HCT116 (cell line): ENCODE results near the gene ACP7. TPM values are rescaled to one million over a fixed set of nuclear protein-coding genes. Genes with fewer than 3 reads are reported as not detected.

Experiments used
- ATAC-seq: fragments of 200-7000 bp; cut with Tn5 transposase; 2 replicates; pipeline ENCODE4 v1.9.1; 2020; ENCODE audit warnings: mild to moderate bottlenecking, moderate library complexity
- BruUV-seq: library from RNA; stranded (reverse); fragments of 400-500 nt; replicated peaks from 2 replicates; lab custom pipeline; 2021; lab: Mats Ljungman, UMichigan
- CTCF ChIA-PET: fragments of 300-600 bp; sonication (Branson Sonifier 250); formaldehyde crosslinking; loops from one replicate; lab custom pipeline; 2021; ENCODE audit warnings: antibody characterized with exemption; lab: Charles Lee
- POLR2A ChIA-PET: fragments of 300-600, 350-600 bp; sonication (Branson Sonifier 250); formaldehyde crosslinking; loops from one replicate; lab custom pipeline; 2021; ENCODE audit warnings: antibody characterized with exemption; lab: Charles Lee
- RAD21 ChIA-PET, 2 experiments: fragments of 300-600 bp; sonication (Branson Sonifier 250); formaldehyde crosslinking; loops; one replicate each; lab custom pipeline; 2023; ENCODE audit warnings: low total read pairs in 2 of 2; ENCODE audit not compliant: uncharacterized antibody in 2 of 2, unreplicated experiment in 2 of 2, low non-redundant PET in 1 of 2; lab: Charles Lee
- DNase-seq: peaks from one replicate; pipeline ENCODE4 v3.0.0-alpha.2; 2010; ENCODE audit warnings: low read depth, low spot score
- H2AFZ ChIP-seq: fragments of 200-600 bp; shearing (Covaris generic), sonication (generic); 2 replicates; pipeline ENCODE4 v1.6.1; 2017; ENCODE audit warnings: low read depth, mixed run types, mixed read lengths, antibody characterized with exemption, low read length; ENCODE audit not compliant: poor library complexity, severe bottlenecking
- H3K27ac ChIP-seq: 2 replicates; pipeline ENCODE4 v1.5.1; 2012; ENCODE audit warnings: low read depth, low read length
- H3K27me3 ChIP-seq: fragments of 200-600 bp; sonication (generic); 2 replicates; pipeline ENCODE4 v1.6.1; 2016; ENCODE audit warnings: mixed run types, low read length, mixed read lengths; ENCODE audit not compliant: insufficient read depth
- H3K36me3 ChIP-seq, 2 experiments: fragments of 200-500 bp in 1 of 2; fragments of 200-600 bp in 1 of 2; sonication (Bioruptor generic) in 1 of 2; sonication (generic) in 1 of 2; 2 replicates each; pipeline versions ENCODE4 v1.5.1 to v1.6.1; 2014 to 2016; ENCODE audit warnings: low read length in 2 of 2, inconsistent platforms in 1 of 2, mixed read lengths in 1 of 2, mixed run types in 1 of 2; ENCODE audit not compliant: insufficient read depth in 2 of 2, control insufficient read depth in 1 of 2
- H3K4me1 ChIP-seq, 2 experiments: fragments of 200-600 bp in 1 of 2; sonication (generic) in 1 of 2; 2 replicates each; pipeline versions ENCODE4 v1.5.1 to v1.6.1; 2012 to 2017; ENCODE audit warnings: low read length in 2 of 2, inconsistent platforms in 1 of 2, mild to moderate bottlenecking in 1 of 2, mixed read lengths in 1 of 2, mixed run types in 1 of 2, moderate library complexity in 1 of 2; ENCODE audit not compliant: insufficient read depth in 2 of 2, control insufficient read depth in 1 of 2
- H3K4me2 ChIP-seq: fragments of 200-600 bp; sonication (generic); 2 replicates; pipeline ENCODE4 v1.6.1; 2017; ENCODE audit warnings: mixed run types, low read length, mixed read lengths
- H3K4me3 ChIP-seq, 2 experiments: fragments of 200-600 bp in 1 of 2; sonication (generic) in 1 of 2; replicated peaks in 1 of 2; 2 replicates each; pipeline ENCODE4 v1.5.1; 2011 to 2016; ENCODE audit warnings: low read length in 2 of 2, control low read depth in 1 of 2, low read depth in 1 of 2, mild to moderate bottlenecking in 1 of 2, mixed read lengths in 1 of 2, mixed run types in 1 of 2
- H3K79me2 ChIP-seq: fragments of 200-600 bp; sonication (generic); 2 replicates; pipeline ENCODE4 v1.6.1; 2017; ENCODE audit warnings: mild to moderate bottlenecking, mixed run types, low read length, moderate library complexity, mixed read lengths; ENCODE audit not compliant: insufficient read depth
- H3K9ac ChIP-seq: fragments of 200-600 bp; sonication (generic); 2 replicates; pipeline ENCODE4 v1.6.1; 2016; ENCODE audit warnings: low read length, mixed read lengths
- H3K9me2 ChIP-seq: fragments of 200-600 bp; sonication (generic), shearing (Covaris generic); 2 replicates; pipeline ENCODE4 v1.6.1; 2017; ENCODE audit warnings: mixed run types, mild to moderate bottlenecking, moderate library complexity; ENCODE audit not compliant: insufficient read depth
- H3K9me3 ChIP-seq, 2 experiments: fragments of 200-500 bp in 1 of 2; fragments of 200-600 bp in 1 of 2; sonication (Bioruptor generic) in 1 of 2; sonication (generic) in 1 of 2; 2 replicates each; pipeline ENCODE4 v1.6.1; 2014 to 2017; ENCODE audit warnings: low read length in 2 of 2, mixed read lengths in 2 of 2, inconsistent platforms in 1 of 2, low read depth in 1 of 2, mild to moderate bottlenecking in 1 of 2, mixed run types in 1 of 2, moderate library complexity in 1 of 2; ENCODE audit not compliant: control insufficient read depth in 1 of 2, insufficient read depth in 1 of 2
- H4K20me1 ChIP-seq: fragments of 200-600 bp; sonication (generic), shearing (Covaris generic); 2 replicates; pipeline ENCODE4 v1.6.1; 2017; ENCODE audit warnings: mixed run types, mild to moderate bottlenecking, moderate library complexity; ENCODE audit not compliant: insufficient read depth
- ATF3 ChIP-seq: IDR thresholded peaks from 2 replicates; pipeline ENCODE4 v1.6.1; 2012
- CBX3 ChIP-seq: IDR thresholded peaks from 2 replicates; pipeline ENCODE4 v1.6.1; 2012; ENCODE audit warnings: low read depth
- CEBPB ChIP-seq: IDR thresholded peaks from 2 replicates; pipeline ENCODE4 v1.6.1; 2012; ENCODE audit warnings: low read depth
- FOSL1 ChIP-seq: IDR thresholded peaks from 2 replicates; pipeline ENCODE4 v1.6.1; 2012; ENCODE audit warnings: low read depth
- JUND ChIP-seq: IDR thresholded peaks from 2 replicates; pipeline ENCODE4 v1.6.1; 2012
- MAX ChIP-seq: IDR thresholded peaks from 2 replicates; pipeline ENCODE4 v1.6.1; 2012
- POLR2AphosphoS5 ChIP-seq: IDR thresholded peaks from 2 replicates; pipeline ENCODE4 v1.6.1; 2011; ENCODE audit warnings: mild to moderate bottlenecking, low read depth, low read length, moderate library complexity
- SIN3A ChIP-seq: IDR thresholded peaks from 2 replicates; pipeline ENCODE4 v1.6.1; 2012; ENCODE audit warnings: low read depth
- SP1 ChIP-seq: IDR thresholded peaks from 2 replicates; pipeline ENCODE4 v1.6.1; 2012; ENCODE audit warnings: low read depth
- SRF ChIP-seq: IDR thresholded peaks from 2 replicates; pipeline ENCODE4 v1.6.1; 2012; ENCODE audit warnings: low read depth
- TCF7L2 ChIP-seq: IDR thresholded peaks from 2 replicates; pipeline ENCODE4 v1.7.0; 2011; ENCODE audit warnings: borderline replicate concordance, inconsistent platforms; ENCODE audit not compliant: insufficient read depth, insufficient read length; ENCODE audit errors: extremely low read depth
- intact Hi-C: fragments of 100-400 bp; cut with micrococcal nuclease; formaldehyde crosslinking; loops from 2 replicates; pipeline ENCODE4 v1.10.0; 2022
- total RNA-seq: library from RNA; stranded (reverse); gene quantifications from one replicate; pipeline ENCODE4 v1.2.1, GENCODE V29; 2021; ENCODE audit not compliant: unreplicated experiment

The ACP7 gene
- total RNA-seq, 1 experiment from 2014 or later = 4.7 TPM

GRCh38 chr19:39112338-39112890 is 28.2 kb downstream of the ACP7 start:
- CTCF ChIA-PET = interaction anchor here (1.2 to 1.8 kb wide), 4 partner anchors 10 to 216 kb away, joined by 3 to 12 read pairs (median 8); no protein-coding TSS in a partner anchor
- no TSS peak for BruUV-seq

GRCh38 chr19:39113199-39113598 is 29.0 kb downstream of the ACP7 start:
- H3K9me2 ChIP-seq = no peaks in the 10 kb centered on the region
- H3K27me3 ChIP-seq = no peaks in the 10 kb centered on the region
- intact Hi-C loops = loop anchor here (5.0 kb wide), 2 partner anchors 61 to 151 kb away; no protein-coding TSS in a partner anchor
- ChIA-PET POLR2A (no interaction called here), RAD21 (no interaction called here), CTCF (no interaction called here)
- H3K27ac ChIP-seq = no peak overlapping the region
- no peak for TF ChIP-seq TCF7L2
- TF ChIP-seq POLR2AphosphoS5 = no peak
- no peak for TF ChIP-seq CBX3
- peaks cover 17 to 29% of the 10 kb centered on the region in 2 experiments for H3K4me1 ChIP-seq
- no TSS peak for BruUV-seq
- H3K9ac ChIP-seq = no peak overlapping the region
- H3K9me3 ChIP-seq = no peaks in the 10 kb centered on the region
- peak overlapping the region; percentile 70; the same call in 1 of the 2 replicates for H3K4me2 ChIP-seq
- no peaks in the 10 kb centered on the region for H3K79me2 ChIP-seq
- H2AFZ ChIP-seq = no peak overlapping the region
- H4K20me1 ChIP-seq = no peaks in the 10 kb centered on the region
- H3K4me3 ChIP-seq = no peak overlapping the region
- H3K36me3 ChIP-seq = no peaks in the 10 kb centered on the region
- ATAC-seq = no peak
- no peak for DNase-seq

More at GRCh38 chr19:39112338-39112890, 28.2 kb downstream of the ACP7 start:
- H3K9me3 ChIP-seq = no peaks in the 10 kb centered on the region
- no peaks in the 10 kb centered on the region for H3K36me3 ChIP-seq
- peak overlapping the region in 1 of 2 experiments; percentile 15; a peak in 2 of 4 replicates for H3K4me3 ChIP-seq
- H3K9me2 ChIP-seq = no peaks in the 10 kb centered on the region
- peak; percentile 62 for DNase-seq
- ChIA-PET RAD21 (interaction anchor here in 1 of 2 experiments (0.6 kb wide), 1 partner anchor 32 kb away, joined by 3 read pairs; no protein-coding TSS in a partner anchor), POLR2A (interaction anchor here (0.5 to 1.4 kb wide), 3 partner anchors 33 to 292 kb away, joined by 3 to 4 read pairs (median 4); no protein-coding TSS in a partner anchor)
- intact Hi-C loops = loop anchor here (5.0 kb wide), 2 partner anchors 60 to 150 kb away; no protein-coding TSS in a partner anchor
- H3K4me1 ChIP-seq = peaks cover 17 to 29% of the 10 kb centered on the region in 2 experiments
- H3K9ac ChIP-seq = peak overlapping the region; percentile 59
- H3K27me3 ChIP-seq = no peaks in the 10 kb centered on the region
- H2AFZ ChIP-seq = peak overlapping the region; percentile 77
- peak overlapping the region; percentile 70 for H3K4me2 ChIP-seq
- H3K27ac ChIP-seq = peak overlapping the region; percentile 60
- H3K79me2 ChIP-seq = no peaks in the 10 kb centered on the region
- H4K20me1 ChIP-seq = no peaks in the 10 kb centered on the region
- TF ChIP-seq MAX = peak; percentile 84
- no peak for TF ChIP-seq SRF
- no peak for TF ChIP-seq SIN3A
- peak; percentile 57 for TF ChIP-seq POLR2AphosphoS5
- TF ChIP-seq FOSL1 = peak; percentile 59; the same call in 1 of the 2 replicates
- TF ChIP-seq SP1 = peak; percentile 53; the same call in 1 of the 2 replicates
- peak; percentile 72 for TF ChIP-seq JUND
- peak; percentile 22; the same call in 1 of the 2 replicates for TF ChIP-seq CBX3
- no peak for TF ChIP-seq ATF3
- peak; percentile 88 for TF ChIP-seq CEBPB
- peak; percentile 78 for ATAC-seq
